Medulla oblongata (tissue), 1 donor: ENCODE measurements around the gene IL22RA1.

Source experiments
- DNase-seq: peaks from one replicate; pipeline ENCODE4 v3.0.0-alpha.2; 2015; ENCODE audit errors: extremely low spot score

Gene IL22RA1

DNA sequence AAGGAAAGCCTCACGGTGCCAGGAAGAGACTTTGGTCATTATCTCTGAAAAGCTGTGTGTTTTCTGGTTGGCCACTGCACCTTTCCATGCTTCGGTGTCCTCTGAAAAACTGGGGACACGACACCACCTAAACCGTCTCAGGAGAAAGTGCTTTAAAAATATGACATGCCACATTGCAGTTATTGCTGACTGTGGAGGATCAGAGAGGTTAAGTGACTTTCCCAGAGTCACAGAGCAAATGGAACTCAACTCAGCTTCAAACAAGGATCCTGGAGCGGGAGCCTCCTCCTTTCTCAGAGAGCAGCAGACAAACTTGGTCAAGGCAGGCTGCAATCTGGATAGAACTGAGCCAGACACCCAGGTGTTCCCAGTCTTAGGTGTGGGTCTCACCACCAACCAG lies 44.8 kb downstream of the IL22RA1 start:
- DNase-seq = no peak

GRCh38 chr1:24097663-24098062 lies 45.3 kb downstream of the IL22RA1 start:
- DNase-seq = no peak

- no peak for DNase-seq
Measured at GRCh38 chr1:24096739-24097103, 46.2 kb downstream of the IL22RA1 start.

- no peak for DNase-seq
Measured at GRCh38 chr1:24096009-24096738, 46.8 kb downstream of the IL22RA1 start.

DNA sequence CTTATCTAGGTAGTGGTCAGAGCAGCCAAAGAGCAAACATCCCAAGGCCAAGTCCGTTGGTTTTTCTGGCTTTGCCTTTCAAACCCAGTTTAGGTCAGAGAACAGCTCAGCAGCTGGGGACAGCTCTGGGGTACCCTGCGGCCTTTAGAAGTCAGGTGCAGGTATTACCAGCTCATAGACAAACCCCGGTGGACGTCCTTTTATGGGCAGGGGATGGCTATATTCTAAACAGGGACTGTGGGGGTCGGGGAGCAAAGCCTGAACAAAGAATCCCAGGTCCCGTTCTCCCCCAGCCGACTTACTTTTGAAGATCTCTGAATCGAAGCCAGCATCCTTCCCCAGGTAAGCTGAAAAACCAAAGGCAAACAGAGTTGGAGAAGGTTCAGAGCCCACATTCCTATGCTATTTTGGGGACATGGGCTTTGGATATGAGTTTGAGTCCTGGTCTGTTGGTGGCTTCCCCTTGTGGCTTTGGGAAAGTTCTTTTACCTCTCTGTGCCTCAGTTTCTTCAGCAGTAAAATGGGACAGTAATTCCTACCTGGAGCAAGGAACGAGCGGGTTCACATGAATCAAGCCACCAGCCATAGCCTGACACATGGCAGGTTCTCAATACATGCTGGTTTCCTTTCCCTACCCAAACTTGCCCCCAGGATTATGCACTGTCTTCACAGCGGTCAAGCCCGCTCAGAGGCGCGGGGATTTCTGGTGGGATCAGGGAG lies 47.6 kb downstream of the IL22RA1 start:
- DNase-seq = no peak

GRCh38 chr1:24094554-24094953 lies 48.4 kb downstream of the IL22RA1 start:
- DNase-seq = no peak

GRCh38 chr1:24093732-24094131 lies 49.2 kb downstream of the IL22RA1 start:
- no peak for DNase-seq

DNA sequence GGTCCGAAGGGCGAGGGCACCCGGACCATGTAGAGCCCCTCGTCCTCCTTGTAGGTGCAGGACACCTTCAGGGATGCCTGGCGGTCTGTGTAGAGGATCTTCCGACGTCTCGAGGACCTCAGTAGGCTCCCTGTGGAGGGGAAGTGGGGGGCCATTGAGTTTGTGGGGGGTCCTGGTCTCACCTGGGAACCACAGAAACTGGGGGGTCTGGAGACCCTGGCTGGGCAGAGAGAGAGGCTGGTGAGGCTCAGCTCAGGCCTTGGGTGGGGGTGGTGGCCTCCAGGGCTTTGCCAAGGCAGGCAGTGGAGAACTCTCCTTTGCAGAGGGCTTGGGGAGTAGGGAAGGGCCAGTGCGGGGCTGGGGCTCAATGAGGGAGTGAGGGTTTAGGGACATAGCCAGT lies 50.0 kb downstream of the IL22RA1 start:
- DNase-seq = no peak

GRCh38 chr1:24091971-24092482 lies 50.9 kb downstream of the IL22RA1 start:
- no peak for DNase-seq

GRCh38 chr1:24090736-24091135 lies 52.2 kb downstream of the IL22RA1 start:
- DNase-seq = no peak

GRCh38 chr1:24089743-24090555 lies 53.0 kb downstream of the IL22RA1 start:
- DNase-seq = no peak

DNA sequence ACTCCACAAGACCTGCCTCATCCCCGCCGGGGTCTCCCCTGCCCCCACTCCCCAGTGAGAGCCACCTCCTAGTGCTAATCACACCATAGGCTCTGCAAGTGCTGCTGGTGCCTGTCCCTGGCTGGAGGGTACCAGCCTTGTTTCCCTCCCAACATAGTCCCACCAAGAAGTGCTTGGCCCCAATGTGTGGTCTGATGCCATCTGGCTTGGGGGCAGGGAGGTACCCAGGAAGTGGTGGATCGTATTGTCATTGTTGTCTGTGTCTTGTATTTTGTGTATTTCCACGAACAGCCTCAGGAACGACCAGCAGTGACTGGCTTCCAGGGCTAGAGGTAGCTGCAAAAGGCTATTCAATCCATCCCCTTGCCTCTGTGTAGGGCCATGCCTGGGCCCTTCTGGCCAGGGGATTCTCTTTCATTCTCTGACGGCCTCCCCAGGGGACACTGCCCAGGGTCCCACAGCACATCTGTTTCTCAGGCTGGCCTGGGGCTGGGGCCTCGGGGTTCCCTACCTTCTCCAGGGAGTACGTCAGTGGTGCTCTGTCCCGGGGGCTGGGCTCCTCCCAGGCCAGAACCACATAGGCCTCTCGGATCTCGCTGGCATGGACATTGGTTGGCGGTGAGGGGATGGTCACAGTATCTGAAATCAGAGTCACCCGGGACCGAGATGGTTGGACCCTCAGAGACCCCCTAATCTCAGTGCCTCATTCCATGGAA lies 53.8 kb downstream of the IL22RA1 start:
- no peak for DNase-seq

- DNase-seq = no peak
Measured at GRCh38 chr1:24086466-24086865, 56.5 kb downstream of the IL22RA1 start.

DNA sequence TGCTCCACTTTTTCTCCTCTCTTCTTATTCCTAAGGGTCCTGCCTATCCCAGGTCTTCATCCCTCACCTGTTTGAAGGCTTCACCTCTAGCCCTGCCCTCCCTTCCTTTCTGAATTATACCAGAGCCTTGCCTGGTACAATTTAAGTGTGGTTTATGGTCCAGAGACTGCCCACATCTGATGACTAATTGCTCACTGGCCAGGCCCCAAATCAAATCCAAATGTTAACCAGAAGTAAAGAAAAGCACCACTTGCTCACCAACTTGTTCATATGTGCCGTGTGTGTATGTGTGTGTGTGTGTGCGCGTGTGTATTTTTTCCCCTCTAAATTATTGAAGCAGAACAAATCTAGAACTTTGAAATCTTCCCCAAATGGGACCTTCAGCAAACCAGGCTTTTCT lies 57.4 kb downstream of the IL22RA1 start:
- no peak for DNase-seq

DNA sequence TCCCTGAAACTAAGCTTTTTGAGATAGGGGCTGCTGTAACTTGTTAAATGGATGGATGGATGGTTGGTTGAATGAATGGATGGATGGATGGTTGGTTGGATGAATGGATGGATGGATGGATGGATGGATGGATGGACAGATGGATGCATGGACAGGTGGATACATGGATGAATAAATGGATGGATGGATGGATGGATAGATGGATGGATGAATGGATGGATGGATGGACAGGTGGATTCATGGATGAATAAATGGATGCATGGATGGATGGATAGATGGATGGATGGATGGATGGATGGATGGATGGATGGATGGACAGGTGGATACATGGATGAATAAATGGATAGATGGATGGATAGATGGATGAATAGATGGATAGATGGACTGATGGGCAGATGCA lies 57.9 kb downstream of the IL22RA1 start:
- no peak for DNase-seq

DNA sequence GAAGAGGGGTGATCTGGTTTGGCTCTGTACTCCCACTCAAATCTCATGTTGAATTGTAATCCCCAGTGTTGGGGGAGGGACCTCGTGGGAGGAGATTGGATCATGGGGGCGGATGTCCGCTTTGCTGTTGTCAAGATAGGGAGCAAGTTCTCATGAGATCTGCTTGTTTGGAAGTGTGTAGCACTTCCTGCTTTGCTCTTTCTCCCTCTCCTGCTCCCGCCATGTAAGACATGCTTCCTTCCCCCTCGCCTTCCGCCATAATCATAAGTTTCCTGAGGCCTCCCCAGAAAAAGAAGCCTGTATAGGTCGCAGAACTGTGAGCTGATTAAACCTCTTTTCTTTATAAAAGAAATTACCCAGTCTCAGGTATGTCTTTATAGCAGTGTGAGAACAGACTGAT lies 58.9 kb downstream of the IL22RA1 start:
- DNase-seq = no peak

DNA sequence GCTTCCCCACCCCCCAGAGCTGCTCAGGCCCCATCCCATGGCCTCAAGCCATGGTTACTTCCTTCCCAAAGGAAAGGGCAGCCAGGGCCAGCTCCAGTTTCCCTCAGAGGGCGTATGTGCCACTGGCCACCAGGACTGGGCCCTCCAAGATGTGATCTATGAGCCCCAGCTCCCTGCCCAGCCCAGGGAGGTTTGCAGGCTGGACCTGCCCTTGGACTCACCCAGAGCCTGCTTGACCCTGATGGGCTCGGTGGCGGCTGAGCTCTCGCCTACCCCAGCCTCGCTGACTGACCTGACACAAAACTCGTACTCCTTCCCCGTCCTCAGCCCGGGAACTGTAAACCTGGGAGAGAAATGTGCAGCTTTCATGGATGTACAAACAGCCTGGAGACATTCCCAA lies 60.6 kb downstream of the IL22RA1 start:
- no peak for DNase-seq

DNA sequence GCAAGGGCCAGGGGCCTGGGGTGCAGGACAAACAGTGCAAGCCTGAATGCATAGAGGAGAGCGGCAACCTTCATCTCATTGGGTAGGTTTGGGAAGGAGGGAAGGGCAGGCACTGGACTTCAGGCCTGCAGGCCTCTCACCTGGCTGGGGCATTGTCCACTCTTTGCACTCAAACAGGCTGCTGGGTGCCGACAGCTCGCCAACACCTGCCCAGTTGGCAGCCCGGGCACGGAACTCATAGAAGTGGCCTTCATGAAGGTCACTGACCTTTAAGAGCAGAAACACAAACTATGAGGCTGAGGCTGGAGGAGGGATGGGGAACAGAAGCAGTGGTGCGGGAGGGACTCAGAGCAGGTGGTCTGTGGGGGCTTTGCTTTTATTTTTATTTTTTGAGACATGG lies 61.8 kb downstream of the IL22RA1 start:
- no peak for DNase-seq

DNA sequence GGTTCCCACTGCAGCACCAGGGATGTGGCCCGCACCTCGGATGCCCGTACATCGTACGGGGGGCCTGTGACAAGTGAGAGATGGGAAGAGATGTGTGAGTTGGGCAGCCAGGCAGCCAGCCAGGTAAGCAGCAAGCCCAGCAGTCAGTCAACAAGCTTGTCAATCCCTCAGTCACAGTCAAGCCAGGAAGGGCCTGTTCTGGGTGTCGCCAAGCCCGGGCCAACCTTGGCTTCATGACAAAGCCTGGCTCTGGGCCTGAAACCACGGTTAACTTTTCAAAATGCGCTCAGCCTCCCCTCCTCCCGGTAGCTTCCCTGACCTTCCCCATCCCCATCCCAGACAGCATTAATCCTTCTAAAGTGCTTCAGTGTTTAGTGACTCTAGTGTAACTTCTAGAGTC lies 62.8 kb downstream of the IL22RA1 start:
- no peak for DNase-seq

GRCh38 chr1:24077278-24077978 lies 65.5 kb downstream of the IL22RA1 start:
- DNase-seq = no peak

- DNase-seq = no peak
Measured at GRCh38 chr1:24075946-24076345, 67.0 kb downstream of the IL22RA1 start.

- DNase-seq = no peak
Measured at GRCh38 chr1:24075590-24075854, 67.4 kb downstream of the IL22RA1 start.
